Measurements from ENCODE around the gene FAM78A.

Gene FAM78A

GRCh38 chr9:131239161-131239975 lies 36.9 kb downstream of the FAM78A start:
- TF ChIP-seq CTCF (IDR thresholded peaks at IDR 0.05; ENCODE audit: low read depth, low read length, missing control alignments) = no peak
- in situ Hi-C loops (cut with HindIII; ENCODE audit: low pct_ligation_motif_present, low sequenced_read_pairs) = no loop called here
- no peak for DNase-seq
- Histone ChIP-seq H3K36me3 (replicated peaks) (peaks cover 11% of the 10 kb centered on the region), H3K27ac (no peak overlapping the region), H3K4me3 (ENCODE audit: low read depth, low read length) (no peak overlapping the region), H3K27me3 (replicated peaks) (no peaks in the 10 kb centered on the region)

GRCh38 chr9:131238402-131239021 lies 37.8 kb downstream of the FAM78A start:
- TF ChIP-seq CTCF (IDR thresholded peaks at IDR 0.05; ENCODE audit: low read depth, low read length, missing control alignments) = no peak
- Histone ChIP-seq H3K36me3 (replicated peaks) (peaks cover 18% of the 10 kb centered on the region), H3K27me3 (replicated peaks) (no peaks in the 10 kb centered on the region), H3K27ac (peak overlapping the region; percentile 87), H3K4me3 (ENCODE audit: low read depth, low read length) (peak overlapping the region; percentile 12)
- peak; percentile 70 for DNase-seq
- in situ Hi-C loops (cut with HindIII; ENCODE audit: low pct_ligation_motif_present, low sequenced_read_pairs) = no loop called here

GRCh38 chr9:131237931-131238401 lies 38.3 kb downstream of the FAM78A start:
- peak overlapping the region; percentile 12 for H3K4me3 ChIP-seq (ENCODE audit: low read depth, low read length)
- no peak for TF ChIP-seq CTCF (IDR thresholded peaks at IDR 0.05; ENCODE audit: low read depth, low read length, missing control alignments)
- peak; percentile 83 for DNase-seq
- no peaks in the 10 kb centered on the region for H3K27me3 ChIP-seq (replicated peaks)
- in situ Hi-C loops (cut with HindIII; ENCODE audit: low pct_ligation_motif_present, low sequenced_read_pairs) = no loop called here
- peaks cover 20% of the 10 kb centered on the region for H3K36me3 ChIP-seq (replicated peaks)
- H3K27ac ChIP-seq = peak overlapping the region; percentile 87

DNA sequence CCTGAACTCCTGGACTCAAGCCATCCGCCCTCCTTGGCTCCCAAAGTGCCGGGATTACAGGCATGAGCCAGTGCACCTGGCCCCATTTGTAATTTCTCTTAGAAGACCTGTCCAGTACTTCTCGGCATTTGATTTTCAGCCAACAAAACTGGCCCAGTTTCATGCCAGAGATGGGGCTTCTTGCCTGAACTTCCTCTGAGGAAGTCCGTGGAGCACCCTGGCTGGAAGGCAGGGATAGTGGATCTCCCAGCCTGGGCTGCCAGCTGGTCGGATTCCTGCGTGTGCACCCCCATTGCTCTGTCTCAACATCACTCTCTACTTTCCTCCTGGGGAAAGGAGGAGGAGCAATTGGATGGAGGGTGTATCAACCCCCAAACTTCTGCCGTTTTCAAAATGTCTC lies 39.0 kb downstream of the FAM78A start:
- no peak for DNase-seq
- in situ Hi-C loops (cut with HindIII; ENCODE audit: low pct_ligation_motif_present, low sequenced_read_pairs) = no loop called here
- no peak for TF ChIP-seq CTCF (IDR thresholded peaks at IDR 0.05; ENCODE audit: low read depth, low read length, missing control alignments)
- Histone ChIP-seq H3K36me3 (replicated peaks) (peaks cover 24% of the 10 kb centered on the region), H3K27ac (no peak overlapping the region), H3K4me3 (ENCODE audit: low read depth, low read length) (no peak overlapping the region), H3K27me3 (replicated peaks) (no peaks in the 10 kb centered on the region)

DNA sequence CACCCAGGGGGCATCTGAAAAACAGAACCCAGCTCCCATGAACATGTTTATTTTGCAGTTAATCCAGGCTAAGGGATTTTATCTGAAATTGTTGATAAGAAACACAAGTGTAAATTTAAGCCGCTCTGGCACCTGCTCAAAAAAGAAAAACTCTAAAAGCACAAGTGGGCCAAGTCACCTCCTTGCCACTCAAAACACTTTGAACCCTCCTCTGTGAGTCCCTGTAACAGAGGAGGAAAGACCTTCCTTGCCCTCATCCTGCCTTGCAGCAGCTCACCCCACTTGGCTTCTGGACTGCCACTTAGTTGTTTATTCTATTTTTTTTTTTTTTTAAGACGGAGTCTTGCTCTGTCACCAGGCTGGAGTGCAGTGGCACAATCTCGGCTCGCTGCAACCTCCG lies 39.5 kb downstream of the FAM78A start:
- H3K4me3 ChIP-seq (ENCODE audit: low read depth, low read length) = no peak overlapping the region
- in situ Hi-C loops (cut with HindIII; ENCODE audit: low pct_ligation_motif_present, low sequenced_read_pairs) = no loop called here
- no peak overlapping the region for H3K27ac ChIP-seq
- no peak for TF ChIP-seq CTCF (IDR thresholded peaks at IDR 0.05; ENCODE audit: low read depth, low read length, missing control alignments)
- peaks cover 24% of the 10 kb centered on the region for H3K36me3 ChIP-seq (replicated peaks)
- H3K27me3 ChIP-seq (replicated peaks) = no peaks in the 10 kb centered on the region
- DNase-seq = no peak
